Parathyroid adenoma (tissue), 2 donors: Measurements from ENCODE around the gene CTSZ.
"Not testable (repeated sequence)": the region's sequence is repeated elsewhere in the genome, so short reads cannot be mapped to it uniquely, and the experiment has no call there.

Experiments
- H2AFZ ChIP-seq: fragments of 300-600 bp; sonication (generic); one replicate; pipeline ENCODE4 v1.7.0; 2017; ENCODE audit warnings: antibody characterized with exemption, mild to moderate bottlenecking
- H3K27ac ChIP-seq: fragments of 300-600 bp; sonication (generic); one replicate; pipeline ENCODE4 v1.7.0; 2017
- H3K27me3 ChIP-seq: fragments of 300-600 bp; sonication (generic); one replicate; pipeline ENCODE4 v1.7.0; 2017; ENCODE audit warnings: low read length; ENCODE audit not compliant: control insufficient read depth, insufficient read depth
- H3K36me3 ChIP-seq: fragments of 300-600 bp; sonication (generic); one replicate; pipeline ENCODE4 v1.7.0; 2017; ENCODE audit warnings: low read length; ENCODE audit not compliant: control insufficient read depth, insufficient read depth
- H3K4me1 ChIP-seq: fragments of 300-600 bp; sonication (generic); one replicate; pipeline ENCODE4 v1.7.0; 2017; ENCODE audit warnings: control low read depth
- H3K4me2 ChIP-seq: fragments of 300-600 bp; sonication (generic); one replicate; pipeline ENCODE4 v1.7.0; 2017; ENCODE audit warnings: low read length
- H3K4me3 ChIP-seq: fragments of 300-600 bp; sonication (generic); one replicate; pipeline ENCODE4 v1.7.0; 2017; ENCODE audit warnings: low read depth, low read length
- H3K79me2 ChIP-seq: fragments of 300-600 bp; sonication (generic); one replicate; pipeline ENCODE4 v1.7.0; 2017; ENCODE audit warnings: control low read depth
- H3K9ac ChIP-seq: fragments of 300-600 bp; sonication (generic); one replicate; pipeline ENCODE4 v1.7.0; 2017; ENCODE audit warnings: mild to moderate bottlenecking
- H3K9me3 ChIP-seq: fragments of 300-600 bp; sonication (generic); one replicate; pipeline ENCODE4 v1.7.0; 2017; ENCODE audit warnings: low read length; ENCODE audit not compliant: control insufficient read depth
- CTCF ChIP-seq: fragments of 300-600 bp; sonication (generic); IDR thresholded peaks from one replicate; pipeline ENCODE4 v1.7.0; 2017; ENCODE audit warnings: antibody characterized with exemption, mild to moderate bottlenecking
- donor health status: primary hyperparathyroidism.

CTSZ gene

GRCh38 chr20:58986286-58986967 is 20.6 kb downstream of the CTSZ start:
- Histone ChIP-seq H3K79me2 (peaks cover 7% of the 10 kb centered on the region), H3K27ac (no peak overlapping the region), H3K9me3 (no peaks in the 10 kb centered on the region), H3K4me3 (no peak overlapping the region), H2AFZ (no peak overlapping the region), H3K4me2 (no peak overlapping the region), H3K27me3 (no peaks in the 10 kb centered on the region), H3K36me3 (no peaks in the 10 kb centered on the region), H3K4me1 (peaks cover 5% of the 10 kb centered on the region), H3K9ac (no peak overlapping the region)
- no peak for TF ChIP-seq CTCF

GRCh38 chr20:58985656-58986055 is 21.4 kb downstream of the CTSZ start:
- no peaks in the 10 kb centered on the region for H3K36me3 ChIP-seq
- no peaks in the 10 kb centered on the region for H3K9me3 ChIP-seq
- H3K79me2 ChIP-seq: peaks cover 7% of the 10 kb centered on the region
- no peak for TF ChIP-seq CTCF
- peaks cover 5% of the 10 kb centered on the region for H3K4me1 ChIP-seq
- no peak overlapping the region for H3K27ac ChIP-seq
- H2AFZ ChIP-seq: no peak overlapping the region
- H3K9ac ChIP-seq: no peak overlapping the region
- H3K4me2 ChIP-seq: no peak overlapping the region
- H3K27me3 ChIP-seq: no peaks in the 10 kb centered on the region
- no peak overlapping the region for H3K4me3 ChIP-seq

GRCh38 chr20:58984691-58985090 is 22.4 kb downstream of the CTSZ start:
- Histone ChIP-seq H3K27ac (no peak overlapping the region), H3K4me1 (peaks cover 5% of the 10 kb centered on the region), H3K79me2 (peaks cover 7% of the 10 kb centered on the region), H3K27me3 (no peaks in the 10 kb centered on the region), H3K36me3 (no peaks in the 10 kb centered on the region), H3K9ac (no peak overlapping the region), H3K4me3 (no peak overlapping the region), H2AFZ (no peak overlapping the region), H3K9me3 (no peaks in the 10 kb centered on the region), H3K4me2 (no peak overlapping the region)
- no peak for TF ChIP-seq CTCF

- H3K9ac ChIP-seq, H3K4me1 ChIP-seq, H3K4me3 ChIP-seq, H3K79me2 ChIP-seq, H3K9me3 ChIP-seq, H3K27me3 ChIP-seq, H3K4me2 ChIP-seq, H3K27ac ChIP-seq, H3K36me3 ChIP-seq, H2AFZ ChIP-seq: not testable (repeated sequence)
Measured at GRCh38 chr20:58983115-58983468, 24.0 kb downstream of the CTSZ start.

- TF ChIP-seq CTCF: no peak
Measured at GRCh38 chr20:58982406-58983114, 24.5 kb downstream of the CTSZ start.

More at GRCh38 chr20:58982406-58983114, 24.5 kb downstream of the CTSZ start:
- no peaks in the 10 kb centered on the region for H3K9me3 ChIP-seq
- no peak overlapping the region for H3K9ac ChIP-seq
- H3K27ac ChIP-seq: no peak overlapping the region
- H3K4me2 ChIP-seq: no peak overlapping the region
- H3K27me3 ChIP-seq: no peaks in the 10 kb centered on the region
- H3K36me3 ChIP-seq: no peaks in the 10 kb centered on the region
- H3K79me2 ChIP-seq: peaks cover 7% of the 10 kb centered on the region
- peaks cover 5% of the 10 kb centered on the region for H3K4me1 ChIP-seq
- H3K4me3 ChIP-seq: no peak overlapping the region
- H2AFZ ChIP-seq: no peak overlapping the region
